Erythroblast (primary cell): ENCODE measurements around the gene DISC1.

Experiments used
- GATA1 ChIP-seq: IDR thresholded peaks from 2 replicates; pipeline ENCODE4 v1.6.1; 2011; ENCODE audit warnings: low read depth, mild to moderate bottlenecking, control low read depth, low read length, moderate library complexity
- POLR2A ChIP-seq: IDR thresholded peaks from 2 replicates; pipeline ENCODE4 v1.6.1; 2011; ENCODE audit warnings: mild to moderate bottlenecking, low read length

GRCh38 chr1:231887166-231887565 lies 260.6 kb downstream of the DISC1 start:
- TF ChIP-seq POLR2A, result no peak
- TF ChIP-seq GATA1, result no peak
